ENCODE results near the gene SH3BP4. TPM values are rescaled to one million over a fixed set of nuclear protein-coding genes. Genes with fewer than 3 reads are reported as not detected.

The SH3BP4 gene
- total RNA-seq, 4 donors from 2014 or later, result 13.5 to 28.4 (median 20.1) TPM

DNA sequence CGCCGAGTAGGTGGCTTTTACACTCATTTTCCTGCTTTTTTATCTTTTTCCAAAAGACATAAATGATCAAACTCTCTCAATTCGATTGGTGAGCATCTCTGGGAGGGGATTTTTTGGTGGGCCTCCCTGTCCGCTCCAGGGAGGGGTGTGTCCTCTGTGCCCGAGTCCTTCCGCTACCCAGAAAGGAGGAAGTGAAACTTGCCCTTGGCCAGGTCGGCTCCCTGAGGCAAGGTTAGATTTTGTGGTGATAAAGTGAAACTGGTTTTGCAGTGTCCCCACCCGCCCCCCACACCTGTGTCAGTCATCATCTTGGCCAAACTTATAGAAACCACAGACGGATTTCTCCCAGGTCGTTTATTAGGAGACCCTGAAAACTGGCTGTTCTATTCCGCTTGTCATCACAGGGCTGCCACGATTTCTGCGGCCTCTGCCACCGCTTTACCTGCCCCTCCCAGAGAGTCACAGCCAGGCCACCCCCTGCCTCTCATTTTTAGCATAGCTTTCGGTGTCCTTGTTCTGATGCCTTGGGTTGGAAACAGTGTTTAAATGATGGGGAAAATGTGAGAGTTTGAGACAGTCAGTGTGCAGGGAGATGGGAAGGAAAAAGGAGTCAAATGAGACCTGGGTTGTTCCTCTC lies 93.6 kb downstream of the SH3BP4 start:
- intact Hi-C loops (cut with DNase I; ENCODE audit: low total_unique reads), result no loop called here
- no peaks in the 10 kb centered on the region for H3K36me3 ChIP-seq

DNA sequence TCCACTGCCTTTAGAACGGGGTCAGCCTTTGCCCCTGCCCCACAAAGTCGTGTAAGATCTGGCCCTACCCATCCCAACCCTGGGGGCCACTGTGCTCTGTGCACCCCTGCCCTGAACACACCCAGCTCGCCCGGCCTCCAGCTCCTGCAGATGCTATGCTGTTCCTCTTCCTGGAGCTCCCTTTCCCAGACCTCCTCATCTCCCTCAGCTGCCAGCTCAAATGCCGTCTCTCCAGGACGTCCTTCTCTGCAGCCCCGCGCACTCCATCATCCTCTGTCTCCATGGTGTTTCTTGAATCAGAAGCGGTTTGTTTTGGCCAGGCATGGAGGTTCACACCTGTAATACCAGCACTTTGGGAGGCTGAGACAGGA lies 94.1 kb downstream of the SH3BP4 start:
- H3K4me3 ChIP-seq, result no peak overlapping the region
- no peak for TF ChIP-seq POLR2A (IDR thresholded peaks at IDR 0.05)
- TF ChIP-seq, protein P1, sequence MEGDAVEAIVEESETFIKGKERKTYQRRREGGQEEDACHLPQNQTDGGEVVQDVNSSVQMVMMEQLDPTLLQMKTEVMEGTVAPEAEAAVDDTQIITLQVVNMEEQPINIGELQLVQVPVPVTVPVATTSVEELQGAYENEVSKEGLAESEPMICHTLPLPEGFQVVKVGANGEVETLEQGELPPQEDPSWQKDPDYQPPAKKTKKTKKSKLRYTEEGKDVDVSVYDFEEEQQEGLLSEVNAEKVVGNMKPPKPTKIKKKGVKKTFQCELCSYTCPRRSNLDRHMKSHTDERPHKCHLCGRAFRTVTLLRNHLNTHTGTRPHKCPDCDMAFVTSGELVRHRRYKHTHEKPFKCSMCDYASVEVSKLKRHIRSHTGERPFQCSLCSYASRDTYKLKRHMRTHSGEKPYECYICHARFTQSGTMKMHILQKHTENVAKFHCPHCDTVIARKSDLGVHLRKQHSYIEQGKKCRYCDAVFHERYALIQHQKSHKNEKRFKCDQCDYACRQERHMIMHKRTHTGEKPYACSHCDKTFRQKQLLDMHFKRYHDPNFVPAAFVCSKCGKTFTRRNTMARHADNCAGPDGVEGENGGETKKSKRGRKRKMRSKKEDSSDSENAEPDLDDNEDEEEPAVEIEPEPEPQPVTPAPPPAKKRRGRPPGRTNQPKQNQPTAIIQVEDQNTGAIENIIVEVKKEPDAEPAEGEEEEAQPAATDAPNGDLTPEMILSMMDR (IDR thresholded peaks at IDR 0.05), result no peak
- H3K4me1 ChIP-seq, result no peaks in the 10 kb centered on the region
- no peak for DNase-seq
- H3K27ac ChIP-seq, result no peak overlapping the region
- intact Hi-C loops (cut with DNase I; ENCODE audit: low total_unique reads), result no loop called here
- H3K36me3 ChIP-seq, result no peaks in the 10 kb centered on the region
- H3K27me3 ChIP-seq, result no peaks in the 10 kb centered on the region
- H3K9me3 ChIP-seq, result no peaks in the 10 kb centered on the region

More for the DNA sequence above, 93.6 kb downstream of the SH3BP4 start:
- TF ChIP-seq, protein P1 (IDR thresholded peaks at IDR 0.05), result no peak
- no peak for TF ChIP-seq POLR2A (IDR thresholded peaks at IDR 0.05)
- no peak overlapping the region for H3K4me3 ChIP-seq
- no peak for DNase-seq
- H3K9me3 ChIP-seq, result no peaks in the 10 kb centered on the region
- H3K4me1 ChIP-seq, result no peaks in the 10 kb centered on the region
- H3K27me3 ChIP-seq, result no peaks in the 10 kb centered on the region
- H3K27ac ChIP-seq, result no peak overlapping the region

DNA sequence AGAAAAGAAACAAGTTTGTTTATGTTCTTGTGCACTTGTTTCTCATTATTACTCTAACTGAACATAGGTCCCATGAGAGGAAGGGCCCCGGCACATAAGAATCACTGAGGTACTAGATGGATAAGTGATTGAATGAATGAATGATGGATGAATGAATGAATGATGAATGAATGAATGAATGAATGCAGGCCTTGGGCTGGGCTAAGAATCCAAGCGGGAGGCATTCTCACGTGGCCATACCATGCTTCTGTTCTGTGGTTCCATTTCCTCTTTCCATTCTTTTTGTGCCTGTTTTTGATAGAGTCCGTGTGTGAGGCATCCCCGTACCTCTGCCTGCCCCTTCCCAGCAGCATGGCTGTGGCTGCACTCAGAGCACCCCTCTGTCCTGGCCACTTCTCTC lies 94.8 kb downstream of the SH3BP4 start:
- intact Hi-C loops (cut with DNase I; ENCODE audit: low total_unique reads), result no loop called here
- peaks cover 0 to 6% of the 10 kb centered on the region in 2 donors for H3K4me1 ChIP-seq
- no peak overlapping the region for H3K4me3 ChIP-seq
- no peaks in the 10 kb centered on the region for H3K36me3 ChIP-seq
- DNase-seq, result no peak
- no peaks in the 10 kb centered on the region for H3K9me3 ChIP-seq
- no peak overlapping the region for H3K27ac ChIP-seq
- no peak for TF ChIP-seq POLR2A (IDR thresholded peaks at IDR 0.05)
- TF ChIP-seq, protein P1 (IDR thresholded peaks at IDR 0.05), result no peak
- no peaks in the 10 kb centered on the region for H3K27me3 ChIP-seq

DNA sequence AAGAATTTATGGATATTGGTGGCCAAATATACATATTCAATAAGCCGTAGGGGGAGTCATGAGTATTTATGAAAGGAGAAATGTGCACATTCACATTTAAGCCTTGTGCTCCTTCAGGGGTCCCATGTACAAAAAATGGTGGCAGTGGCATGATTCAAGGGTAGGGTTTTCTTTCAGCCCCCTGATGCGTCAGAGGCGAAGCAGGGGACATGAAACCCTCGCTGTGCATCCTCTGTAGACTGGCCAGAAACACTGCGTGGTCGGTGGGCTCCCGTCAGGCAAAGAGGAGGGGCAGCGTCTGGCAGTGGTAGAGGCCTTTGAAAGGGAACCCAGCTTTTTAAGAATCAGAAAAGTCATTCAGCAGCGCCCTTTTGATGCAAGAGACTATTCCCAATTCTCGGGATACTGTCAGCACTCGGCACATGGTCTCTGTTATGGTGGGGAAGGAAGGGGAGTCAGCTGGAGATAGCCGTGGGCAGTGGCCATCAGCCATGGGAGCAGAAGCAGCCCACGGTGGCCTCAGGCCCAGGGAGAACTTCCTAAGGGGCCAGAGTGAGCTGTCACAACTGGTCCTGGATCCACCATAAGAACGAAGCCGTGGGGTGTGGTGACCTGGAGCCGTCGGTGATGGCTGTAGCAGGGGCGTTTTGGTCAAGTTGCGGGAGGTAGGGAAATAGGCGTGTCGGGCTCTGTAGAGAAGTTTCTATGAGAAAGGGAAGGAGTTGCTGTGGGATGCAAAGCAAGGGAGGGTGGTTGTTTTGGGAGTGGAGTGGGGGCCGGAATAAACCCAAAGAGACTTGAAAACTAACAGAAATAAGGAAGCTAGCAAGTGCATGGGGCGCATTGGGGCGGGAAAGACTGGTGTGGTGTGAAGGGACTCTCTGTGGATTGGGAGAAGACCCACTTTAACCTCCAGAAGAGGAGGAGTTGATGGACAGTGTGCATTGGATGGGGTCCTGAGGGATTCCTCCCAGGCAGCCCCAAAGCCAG lies 95.6 kb downstream of the SH3BP4 start:
- H3K9me3 ChIP-seq, result no peaks in the 10 kb centered on the region
- no peak overlapping the region for H3K4me3 ChIP-seq
- intact Hi-C loops (cut with DNase I; ENCODE audit: low total_unique reads), result no loop called here
- H3K4me1 ChIP-seq, result peaks cover 0 to 7% of the 10 kb centered on the region in 2 donors
- no peak for TF ChIP-seq POLR2A (IDR thresholded peaks at IDR 0.05)
- TF ChIP-seq, protein P1 (IDR thresholded peaks at IDR 0.05), result no peak
- no peak overlapping the region for H3K27ac ChIP-seq
- no peak for DNase-seq
- H3K27me3 ChIP-seq, result no peaks in the 10 kb centered on the region
- H3K36me3 ChIP-seq, result no peaks in the 10 kb centered on the region

DNA sequence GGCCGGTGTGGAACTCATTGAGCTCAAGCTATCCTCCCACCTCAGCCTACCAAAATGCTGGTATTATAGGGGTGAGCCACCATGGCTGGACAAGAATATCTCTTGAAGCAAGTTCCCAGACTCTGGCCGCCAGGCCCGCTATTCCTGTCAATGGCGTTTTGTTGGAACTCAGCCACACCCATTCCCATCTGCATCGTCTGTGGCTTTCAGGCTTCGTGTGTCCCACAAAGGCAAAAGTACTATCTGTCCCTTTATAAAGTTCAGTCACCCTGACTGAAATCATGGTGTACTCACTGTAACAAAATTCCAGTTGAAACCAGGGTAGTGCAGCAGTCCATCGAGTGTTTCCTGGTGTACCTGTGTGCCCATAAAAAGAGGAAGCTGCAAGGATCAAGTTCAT lies 96.7 kb downstream of the SH3BP4 start:
- Histone ChIP-seq H3K9me3 (no peaks in the 10 kb centered on the region), H3K27ac (no peak overlapping the region), H3K4me3 (no peak overlapping the region), H3K4me1 (peaks cover 0 to 7% of the 10 kb centered on the region in 2 donors), H3K36me3 (no peaks in the 10 kb centered on the region), H3K27me3 (no peaks in the 10 kb centered on the region)
- intact Hi-C loops (cut with DNase I; ENCODE audit: low total_unique reads), result no loop called here
- no peak for DNase-seq
- TF ChIP-seq POLR2A (IDR thresholded peaks at IDR 0.05), result no peak
- TF ChIP-seq, protein P1 (IDR thresholded peaks at IDR 0.05), result no peak

Measured in uterus (tissue), 4 donors.